GM21423 (cell line): ENCODE results near the gene EIF3B.
"Not testable (repeated sequence)": the region's sequence is repeated elsewhere in the genome, so short reads cannot be mapped to it uniquely, and the experiment has no call there.

ENCODE experiments used
- ATAC-seq: cut with Tn5 transposase; IDR thresholded peaks from one replicate; pipeline ENCODE4 v1.9.1; 2021; ENCODE audit warnings: mild to moderate bottlenecking, moderate library complexity; ENCODE audit not compliant: unreplicated experiment

The EIF3B gene

GRCh38 chr7:2354186-2354938, at the start of gene EIF3B:
Gene EIF3B (plus strand): TSS chr7:2354827. CDS start chr7:2354922, 95 bp downstream.
- ATAC-seq: peak; percentile 75

- not testable (repeated sequence) for ATAC-seq
These were observed 49.4 kb upstream of the EIF3B start for GRCh38 chr7:2305258-2305657.

GRCh38 chr7:2306688-2307087, 47.9 kb upstream of the EIF3B start:
- ATAC-seq: no peak

GRCh38 chr7:2307690-2308107, 46.9 kb upstream of the EIF3B start:
- peak; percentile 44 for ATAC-seq

GRCh38 chr7:2309889-2310331, 44.7 kb upstream of the EIF3B start:
- ATAC-seq: no peak

GRCh38 chr7:2312267-2312929, 42.2 kb upstream of the EIF3B start:
- ATAC-seq: no peak

- no peak for ATAC-seq
These were observed 41.0 kb upstream of the EIF3B start for GRCh38 chr7:2313450-2314208.

GRCh38 chr7:2314209-2314955, 40.2 kb upstream of the EIF3B start, which contains the start of gene SNX8:
Gene SNX8 (minus strand): TSS chr7:2314441. CDS start chr7:2314421, 20 bp downstream.
- peak; percentile 73 for ATAC-seq

GRCh38 chr7:2314956-2315530, 39.6 kb upstream of the EIF3B start:
- not testable (repeated sequence) for ATAC-seq

GRCh38 chr7:2315787-2316186, 38.8 kb upstream of the EIF3B start:
- no peak for ATAC-seq

- no peak for ATAC-seq
These were observed 38.0 kb upstream of the EIF3B start for GRCh38 chr7:2316578-2316977.

GRCh38 chr7:2317556-2318293, 36.9 kb upstream of the EIF3B start:
- no peak for ATAC-seq

GRCh38 chr7:2321020-2321419, 33.6 kb upstream of the EIF3B start:
- no peak for ATAC-seq

GRCh38 chr7:2325162-2325561, 29.5 kb upstream of the EIF3B start:
- ATAC-seq: no peak

GRCh38 chr7:2326951-2327350, 27.7 kb upstream of the EIF3B start:
- ATAC-seq: no peak

- no peak for ATAC-seq
These were observed 24.1 kb upstream of the EIF3B start for GRCh38 chr7:2330493-2330892.

GRCh38 chr7:2331707-2332106, 22.9 kb upstream of the EIF3B start:
- no peak for ATAC-seq

GRCh38 chr7:2332606-2333231, 21.9 kb upstream of the EIF3B start:
- not testable (repeated sequence) for ATAC-seq

GRCh38 chr7:2336626-2337299, 17.9 kb upstream of the EIF3B start:
- no peak for ATAC-seq
